ENCODE data around the gene CIT. TPM values are rescaled to one million over a fixed set of nuclear protein-coding genes. Genes with fewer than 3 reads are reported as not detected.

CIT gene
- total RNA-seq, 2 experiments from 2014 or later: 113 to 132 TPM

GRCh38 chr12:119744900-119745606, 132.1 kb downstream of the CIT start:
- POLR2A ChIA-PET: no interaction called here
- Mint-ChIP-seq H3K9me3 (peaks cover 24% of the 10 kb centered on the region), H3K36me3 (ENCODE audit: low read depth) (peaks cover 77% of the 10 kb centered on the region), H3K27ac (no peak overlapping the region), H3K4me3 (no peak overlapping the region), H3K4me1 (no peaks in the 10 kb centered on the region), H3K27me3 (no peaks in the 10 kb centered on the region)
- no peak for DNase-seq
- CTCF ChIA-PET: interaction anchor here (0.6 kb wide), 2 partner anchors 19 to 109 kb away, joined by 3 read pairs; no protein-coding TSS in a partner anchor

- H3K36me3 Mint-ChIP-seq (ENCODE audit: low read depth): peaks cover 66% of the 10 kb centered on the region
- no peaks in the 10 kb centered on the region for H3K4me1 Mint-ChIP-seq
- H3K9me3 Mint-ChIP-seq: peaks cover 24% of the 10 kb centered on the region
- CTCF ChIA-PET: interaction anchor here (0.6 kb wide), 1 partner anchor 169 kb away, joined by 3 read pairs; no protein-coding TSS in a partner anchor
- POLR2A ChIA-PET: no interaction called here
- no peak for DNase-seq
- H3K27ac Mint-ChIP-seq: no peak overlapping the region
- no peaks in the 10 kb centered on the region for H3K27me3 Mint-ChIP-seq
- no peak overlapping the region for H3K4me3 Mint-ChIP-seq
Observed at GRCh38 chr12:119742700-119743099, 134.4 kb downstream of the CIT start.

- Mint-ChIP-seq H3K4me3 (no peak overlapping the region), H3K27me3 (no peaks in the 10 kb centered on the region), H3K36me3 (ENCODE audit: low read depth) (peaks cover 55% of the 10 kb centered on the region), H3K4me1 (no peaks in the 10 kb centered on the region), H3K27ac (no peak overlapping the region), H3K9me3 (peaks cover 13% of the 10 kb centered on the region)
- POLR2A ChIA-PET: no interaction called here
- no peak for DNase-seq
- CTCF ChIA-PET: interaction anchor here (0.7 kb wide), 1 partner anchor 21 kb away, joined by 3 read pairs; no protein-coding TSS in a partner anchor
Observed at GRCh38 chr12:119740830-119741229, 136.3 kb downstream of the CIT start.

GRCh38 chr12:119735079-119735478, 142.0 kb downstream of the CIT start:
- no peaks in the 10 kb centered on the region for H3K9me3 Mint-ChIP-seq
- no peak overlapping the region for H3K4me3 Mint-ChIP-seq
- DNase-seq: no peak
- no peaks in the 10 kb centered on the region for H3K27me3 Mint-ChIP-seq
- peaks cover 37% of the 10 kb centered on the region for H3K36me3 Mint-ChIP-seq (ENCODE audit: low read depth)
- ChIA-PET POLR2A (no interaction called here), CTCF (no interaction called here)
- H3K4me1 Mint-ChIP-seq: peaks cover 6% of the 10 kb centered on the region
- H3K27ac Mint-ChIP-seq: no peak overlapping the region

GRCh38 chr12:119730381-119730780, 146.7 kb downstream of the CIT start:
- no peaks in the 10 kb centered on the region for H3K27me3 Mint-ChIP-seq
- H3K4me3 Mint-ChIP-seq: no peak overlapping the region
- H3K4me1 Mint-ChIP-seq: peaks cover 6% of the 10 kb centered on the region
- H3K9me3 Mint-ChIP-seq: no peaks in the 10 kb centered on the region
- no peak for DNase-seq
- ChIA-PET POLR2A (no interaction called here), CTCF (no interaction called here)
- H3K27ac Mint-ChIP-seq: no peak overlapping the region
- peaks cover 47% of the 10 kb centered on the region for H3K36me3 Mint-ChIP-seq (ENCODE audit: low read depth)

- H3K9me3 Mint-ChIP-seq: no peaks in the 10 kb centered on the region
- DNase-seq: no peak
- no peaks in the 10 kb centered on the region for H3K27me3 Mint-ChIP-seq
- H3K27ac Mint-ChIP-seq: no peak overlapping the region
- ChIA-PET CTCF (no interaction called here), POLR2A (no interaction called here)
- H3K4me1 Mint-ChIP-seq: peaks cover 6% of the 10 kb centered on the region
- H3K36me3 Mint-ChIP-seq (ENCODE audit: low read depth): peaks cover 47% of the 10 kb centered on the region
- H3K4me3 Mint-ChIP-seq: no peak overlapping the region
Observed at GRCh38 chr12:119729871-119730270, 147.2 kb downstream of the CIT start.

- ChIA-PET CTCF (interaction anchor here (0.6 kb wide), 1 partner anchor 21 kb away, joined by 4 read pairs; no protein-coding TSS in a partner anchor), POLR2A (no interaction called here)
- Mint-ChIP-seq H3K4me1 (peaks cover 6% of the 10 kb centered on the region), H3K27me3 (no peaks in the 10 kb centered on the region), H3K9me3 (no peaks in the 10 kb centered on the region), H3K27ac (no peak overlapping the region), H3K36me3 (ENCODE audit: low read depth) (peaks cover 41% of the 10 kb centered on the region), H3K4me3 (no peak overlapping the region)
- DNase-seq: no peak
Observed at GRCh38 chr12:119728444-119728745, 148.7 kb downstream of the CIT start.

- ChIA-PET CTCF (interaction anchor here (0.6 kb wide), 1 partner anchor 21 kb away, joined by 4 read pairs; no protein-coding TSS in a partner anchor), POLR2A (no interaction called here)
- no peaks in the 10 kb centered on the region for H3K27me3 Mint-ChIP-seq
- no peaks in the 10 kb centered on the region for H3K9me3 Mint-ChIP-seq
- H3K36me3 Mint-ChIP-seq (ENCODE audit: low read depth): peaks cover 40% of the 10 kb centered on the region
- no peak for DNase-seq
- H3K4me1 Mint-ChIP-seq: peaks cover 6% of the 10 kb centered on the region
- no peak overlapping the region for H3K27ac Mint-ChIP-seq
- no peak overlapping the region for H3K4me3 Mint-ChIP-seq
Observed at GRCh38 chr12:119727600-119728443, 149.3 kb downstream of the CIT start.

GRCh38 chr12:119725523-119725922, 151.6 kb downstream of the CIT start:
- Mint-ChIP-seq H3K9me3 (no peaks in the 10 kb centered on the region), H3K36me3 (ENCODE audit: low read depth) (peaks cover 32% of the 10 kb centered on the region)
- CTCF ChIA-PET: no interaction called here

GRCh38 chr12:119721306-119721705, 155.8 kb downstream of the CIT start:
- DNase-seq: no peak
- Mint-ChIP-seq H3K4me3 (no peak overlapping the region), H3K9me3 (no peaks in the 10 kb centered on the region), H3K36me3 (ENCODE audit: low read depth) (peaks cover 42% of the 10 kb centered on the region), H3K27me3 (no peaks in the 10 kb centered on the region), H3K4me1 (no peaks in the 10 kb centered on the region), H3K27ac (peak overlapping the region; percentile 13)
- ChIA-PET POLR2A (no interaction called here), CTCF (no interaction called here)

More at GRCh38 chr12:119725523-119725922, 151.6 kb downstream of the CIT start:
- no peaks in the 10 kb centered on the region for H3K27me3 Mint-ChIP-seq
- DNase-seq: no peak
- no peak overlapping the region for H3K4me3 Mint-ChIP-seq
- no peaks in the 10 kb centered on the region for H3K4me1 Mint-ChIP-seq
- POLR2A ChIA-PET: no interaction called here
- H3K27ac Mint-ChIP-seq: no peak overlapping the region

- H3K4me3 Mint-ChIP-seq: no peak overlapping the region
- no peaks in the 10 kb centered on the region for H3K9me3 Mint-ChIP-seq
- H3K36me3 Mint-ChIP-seq (ENCODE audit: low read depth): peaks cover 50% of the 10 kb centered on the region
- POLR2A ChIA-PET: no interaction called here
- H3K4me1 Mint-ChIP-seq: no peaks in the 10 kb centered on the region
- no peak overlapping the region for H3K27ac Mint-ChIP-seq
- DNase-seq: no peak
- CTCF ChIA-PET: no interaction called here
- no peaks in the 10 kb centered on the region for H3K27me3 Mint-ChIP-seq
Observed at GRCh38 chr12:119720349-119720748, 156.8 kb downstream of the CIT start.

GRCh38 chr12:119718141-119718540, 159.0 kb downstream of the CIT start:
- Mint-ChIP-seq H3K27me3 (no peaks in the 10 kb centered on the region), H3K36me3 (ENCODE audit: low read depth) (peaks cover 60% of the 10 kb centered on the region), H3K27ac (no peak overlapping the region), H3K4me3 (no peak overlapping the region), H3K4me1 (no peaks in the 10 kb centered on the region), H3K9me3 (no peaks in the 10 kb centered on the region)
- POLR2A ChIA-PET: interaction anchor here (0.7 kb wide), 1 partner anchor 155 kb away, joined by 3 read pairs; no protein-coding TSS in a partner anchor
- CTCF ChIA-PET: interaction anchor here (0.7 kb wide), 1 partner anchor 103 kb away, joined by 4 read pairs; no protein-coding TSS in a partner anchor
- no peak for DNase-seq

- H3K36me3 Mint-ChIP-seq (ENCODE audit: low read depth): peaks cover 81% of the 10 kb centered on the region
- H3K27me3 Mint-ChIP-seq: no peaks in the 10 kb centered on the region
- ChIA-PET POLR2A (no interaction called here), CTCF (no interaction called here)
- DNase-seq: no peak
- H3K4me1 Mint-ChIP-seq: no peaks in the 10 kb centered on the region
- no peak overlapping the region for H3K27ac Mint-ChIP-seq
- no peaks in the 10 kb centered on the region for H3K9me3 Mint-ChIP-seq
- H3K4me3 Mint-ChIP-seq: no peak overlapping the region
Observed at GRCh38 chr12:119715268-119715620, 161.9 kb downstream of the CIT start.
